Ovary (tissue), 9 donors: ENCODE results near the gene IFI16. TPM values are rescaled to one million over a fixed set of nuclear protein-coding genes. Genes with fewer than 3 reads are reported as not detected.

Experiments
- DNase-seq, 5 donors: peaks; one replicate each; pipeline ENCODE4 v3.0.0-alpha.2; 2019 to 2020
- H3K27ac ChIP-seq, 2 donors: fragments of 200-600 bp; one replicate each; pipeline versions ENCODE4 v1.5.1 to v1.8.0; 2019 to 2022
- H3K27me3 ChIP-seq: fragments of 200-600 bp; one replicate; pipeline ENCODE4 v1.8.0; 2022
- H3K36me3 ChIP-seq: fragments of 200-600 bp; sonication (generic); one replicate; pipeline ENCODE4 v1.5.1; 2019
- H3K4me1 ChIP-seq: one replicate; pipeline ENCODE4 v1.8.1; 2013; ENCODE audit warnings: mild to moderate bottlenecking, moderate library complexity; ENCODE audit not compliant: insufficient read depth
- H3K4me3 ChIP-seq: fragments of 200-600 bp; sonication (generic); one replicate; pipeline ENCODE4 v1.5.1; 2017
- H3K9me3 ChIP-seq, 2 donors: fragments of 200-600 bp in 1 of 2; sonication (generic) in 1 of 2; one replicate each; pipeline versions ENCODE4 v1.5.1 to v1.8.1; 2013 to 2019; ENCODE audit warnings: mild to moderate bottlenecking in 1 of 2, moderate library complexity in 1 of 2
- EP300 ChIP-seq: sonication (generic); formaldehyde crosslinking; IDR thresholded peaks from one replicate; pipeline ENCODE4 v1.6.1; 2017; ENCODE audit warnings: antibody characterized with exemption
- POLR2A ChIP-seq: fragments of 450-650 bp; IDR thresholded peaks from one replicate; pipeline ENCODE4 v1.6.1; 2017; ENCODE audit warnings: antibody characterized with exemption, mild to moderate bottlenecking, moderate library complexity
- WGBS, 3 donors: extraction: QIAGEN DNeasy Blood & Tissue Kit in 1 of 3; methylation state at CpG; one replicate each; pipeline versions ENCODE4 v1.1.5 to v1.1.7; 2013 to 2017; 5-methylcytosine and 5-hydroxymethylcytosine counted together
- intact Hi-C, 4 donors: fragments of 100-400 bp; cut with DNase I; formaldehyde crosslinking; loops; one replicate each; pipeline versions ENCODE4 v1.11.0 to v1.15.1; 2022 to 2023
- polyA plus RNA-seq, 2 donors: library from polyadenylated mRNA; stranded (reverse); fragments of 200-250 nt in 1 of 2; fragments of 350-450 nt in 1 of 2; fragmentation: Illumina TruSeq in 1 of 2; extraction: RNeasy Lipid Tissue Mini Kit (QIAGEN cat#74804) in 1 of 2; gene quantifications; one replicate each; pipeline ENCODE4 v1.2.3, GENCODE V29; 2013 to 2014
- total RNA-seq, 7 donors: library from RNA; depleted of rRNA in 2 of 7; stranded (reverse); fragments of >200 nt in 2 of 7; fragmentation: NEBNext Ultra II Directional in 3 of 7; extraction: Animal tissue kit (Norgen Biotek cat#: 25700) in 3 of 7; gene quantifications; one replicate each; pipeline versions ENCODE4 v1.1.0 to v1.2.4, GENCODE V29; 2016 to 2023
- TF ChIP-seq, protein P1 (sequence below), 3 donors: fragments of 450-650 bp in 2 of 3; fragments of 200-600 bp in 1 of 3; IDR thresholded peaks; one replicate each; pipeline versions ENCODE4 v1.5.1 to v1.8.0; 2016 to 2022; ENCODE audit warnings: antibody characterized with exemption in 3 of 3, mild to moderate bottlenecking in 1 of 3
- donor health status: DM: no; HTN: no; CAD: no; lungs with moderate emphysema.
- donor health status: DM: no; HTN: no; CAD: no.
- donor health status: Bipolar disorder and iron deficiency.
- donor health status: DM: yes; HTN: yes; CAD: no.
- donor health status: DM: no; HTN: no; CAD: no.
- donor health status: DM: yes; HTN: yes; CAD: no.

Gene IFI16
- total and polyA plus RNA-seq, 9 donors: 73.1 to 184 (median 95.4) TPM

DNA sequence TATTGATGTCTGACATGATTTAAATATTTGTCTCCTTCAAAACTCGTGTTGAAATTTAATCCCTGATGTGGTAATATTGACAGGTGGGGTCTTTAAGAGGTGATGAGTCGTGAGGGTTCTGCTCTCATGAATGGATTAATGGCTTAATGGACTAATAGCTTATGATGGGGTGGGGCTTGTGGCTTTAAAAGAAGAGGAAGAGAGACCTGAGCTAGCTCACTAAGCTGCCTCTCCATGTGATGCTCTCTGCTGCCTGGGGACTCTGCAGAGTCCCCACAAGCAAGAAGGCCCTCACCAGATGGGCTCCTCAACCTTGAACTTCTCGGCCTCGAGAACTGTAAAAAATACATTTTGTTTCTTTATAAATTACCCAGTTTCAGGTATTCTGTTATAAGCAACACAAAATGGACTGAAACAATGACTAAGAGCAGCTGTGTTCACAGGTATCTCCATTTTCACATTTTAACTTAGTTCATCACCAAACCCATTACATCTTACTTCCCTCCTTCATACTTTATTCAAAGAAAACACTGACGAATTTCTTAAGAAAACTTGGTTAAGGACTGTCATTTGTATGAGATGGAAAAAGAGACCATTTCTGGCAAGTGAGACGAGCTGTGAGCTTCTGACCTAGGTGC lies 79.0 kb downstream of the IFI16 start:
- DNase-seq: no peak
- WGBS, 3 donors: 67 to 76% (median 74%) methylated on average over 6 of the region's 6 CpGs
- H3K9me3 ChIP-seq: no peaks in the 10 kb centered on the region
- intact Hi-C loops: no loop called here
- TF ChIP-seq, protein P1, sequence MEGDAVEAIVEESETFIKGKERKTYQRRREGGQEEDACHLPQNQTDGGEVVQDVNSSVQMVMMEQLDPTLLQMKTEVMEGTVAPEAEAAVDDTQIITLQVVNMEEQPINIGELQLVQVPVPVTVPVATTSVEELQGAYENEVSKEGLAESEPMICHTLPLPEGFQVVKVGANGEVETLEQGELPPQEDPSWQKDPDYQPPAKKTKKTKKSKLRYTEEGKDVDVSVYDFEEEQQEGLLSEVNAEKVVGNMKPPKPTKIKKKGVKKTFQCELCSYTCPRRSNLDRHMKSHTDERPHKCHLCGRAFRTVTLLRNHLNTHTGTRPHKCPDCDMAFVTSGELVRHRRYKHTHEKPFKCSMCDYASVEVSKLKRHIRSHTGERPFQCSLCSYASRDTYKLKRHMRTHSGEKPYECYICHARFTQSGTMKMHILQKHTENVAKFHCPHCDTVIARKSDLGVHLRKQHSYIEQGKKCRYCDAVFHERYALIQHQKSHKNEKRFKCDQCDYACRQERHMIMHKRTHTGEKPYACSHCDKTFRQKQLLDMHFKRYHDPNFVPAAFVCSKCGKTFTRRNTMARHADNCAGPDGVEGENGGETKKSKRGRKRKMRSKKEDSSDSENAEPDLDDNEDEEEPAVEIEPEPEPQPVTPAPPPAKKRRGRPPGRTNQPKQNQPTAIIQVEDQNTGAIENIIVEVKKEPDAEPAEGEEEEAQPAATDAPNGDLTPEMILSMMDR (IDR thresholded peaks at IDR 0.05): no peak
- TF ChIP-seq EP300 (no peak), POLR2A (no peak)
- no peaks in the 10 kb centered on the region for H3K4me1 ChIP-seq
- no peak overlapping the region for H3K4me3 ChIP-seq
- H3K27ac ChIP-seq: no peak overlapping the region
- no peaks in the 10 kb centered on the region for H3K27me3 ChIP-seq
- H3K36me3 ChIP-seq: no peaks in the 10 kb centered on the region

DNA sequence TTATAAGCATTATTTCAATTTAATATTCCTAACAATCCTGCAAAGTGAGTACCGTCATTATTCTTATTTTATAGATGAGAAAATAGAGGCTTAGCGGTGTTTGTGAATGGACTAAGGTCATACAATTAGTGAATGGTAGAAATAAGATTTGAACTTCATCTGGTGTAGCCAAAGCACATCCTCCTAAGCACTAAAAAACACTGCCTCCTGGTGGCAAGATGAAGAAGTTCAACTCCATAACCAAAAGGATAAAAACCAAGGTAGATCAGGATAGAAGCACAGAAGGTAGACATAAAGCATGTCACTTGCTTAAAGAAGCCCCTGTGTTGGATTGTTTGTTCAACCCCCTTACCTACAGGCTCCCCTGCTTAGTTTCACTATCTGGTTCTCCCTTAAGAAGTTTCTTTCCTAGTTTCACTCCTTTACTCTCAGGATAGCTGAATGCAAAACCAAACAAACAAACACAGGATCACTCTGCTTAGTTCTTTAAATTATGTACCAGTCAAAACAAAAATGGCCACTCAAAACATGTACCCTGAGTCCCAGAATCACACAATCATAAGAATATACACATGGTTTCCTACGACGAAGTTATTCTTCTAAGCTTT lies 79.6 kb downstream of the IFI16 start:
- TF ChIP-seq, protein P1 (IDR thresholded peaks at IDR 0.05): no peak
- TF ChIP-seq POLR2A: no peak
- no peak for TF ChIP-seq EP300
- intact Hi-C loops: no loop called here
- Histone ChIP-seq H3K27ac (no peak overlapping the region), H3K4me1 (no peaks in the 10 kb centered on the region), H3K9me3 (no peaks in the 10 kb centered on the region), H3K4me3 (no peak overlapping the region), H3K27me3 (no peaks in the 10 kb centered on the region), H3K36me3 (no peaks in the 10 kb centered on the region)
- no peak for DNase-seq
- 84 to 88% (median 86%) methylated on average over 4 of the region's 4 CpGs for WGBS, 3 donors

DNA sequence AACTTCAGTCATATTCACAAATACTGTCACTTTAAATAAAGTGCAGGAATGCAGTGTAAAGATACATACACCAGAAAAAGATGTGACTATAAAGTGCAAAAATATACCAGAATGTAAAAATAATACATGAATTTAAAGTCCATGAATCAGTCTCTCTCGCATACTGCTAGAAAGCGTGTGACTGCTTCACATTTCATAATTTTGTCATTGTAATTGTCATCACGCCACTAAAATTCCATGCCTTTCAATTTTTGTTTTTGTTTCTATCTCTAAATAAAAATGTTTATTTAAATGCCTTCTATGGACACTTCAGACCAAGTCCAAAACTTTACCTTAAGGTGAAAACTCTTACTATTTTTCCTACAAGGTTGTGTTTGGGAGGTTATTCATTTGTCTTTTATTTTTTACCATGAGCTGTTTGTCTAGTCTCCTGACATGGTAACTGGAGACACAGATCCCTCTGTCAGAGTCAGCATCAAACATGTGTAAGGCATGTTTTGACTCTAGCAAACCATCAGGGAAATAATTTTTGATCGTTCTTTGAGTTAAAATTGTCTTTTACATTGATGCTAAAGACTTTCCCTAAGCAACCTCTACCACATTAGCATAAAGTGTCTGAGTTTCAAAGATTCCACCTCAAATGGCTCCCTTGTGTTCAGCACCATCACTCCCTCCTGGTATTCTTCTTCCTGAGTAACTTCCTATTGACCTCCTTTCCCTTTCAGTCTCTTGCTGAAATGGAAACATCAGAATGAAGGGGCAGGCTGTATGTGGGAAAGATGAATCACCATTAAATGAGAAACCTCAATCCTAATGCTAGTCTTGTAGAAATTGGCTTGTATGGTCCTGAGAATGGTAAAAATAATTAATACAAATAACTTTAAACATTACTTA lies 80.8 kb downstream of the IFI16 start:
- H3K4me3 ChIP-seq: no peak overlapping the region
- no peak overlapping the region for H3K27ac ChIP-seq
- no peaks in the 10 kb centered on the region for H3K27me3 ChIP-seq
- intact Hi-C loops: no loop called here
- TF ChIP-seq, protein P1 (IDR thresholded peaks at IDR 0.05): no peak
- TF ChIP-seq POLR2A (no peak), EP300 (no peak)
- no peaks in the 10 kb centered on the region for H3K4me1 ChIP-seq
- DNase-seq: no peak
- WGBS, 3 donors: 86 to 88% (median 87%) methylated on average over 4 of the region's 4 CpGs
- H3K36me3 ChIP-seq: no peaks in the 10 kb centered on the region
- H3K9me3 ChIP-seq: no peaks in the 10 kb centered on the region

DNA sequence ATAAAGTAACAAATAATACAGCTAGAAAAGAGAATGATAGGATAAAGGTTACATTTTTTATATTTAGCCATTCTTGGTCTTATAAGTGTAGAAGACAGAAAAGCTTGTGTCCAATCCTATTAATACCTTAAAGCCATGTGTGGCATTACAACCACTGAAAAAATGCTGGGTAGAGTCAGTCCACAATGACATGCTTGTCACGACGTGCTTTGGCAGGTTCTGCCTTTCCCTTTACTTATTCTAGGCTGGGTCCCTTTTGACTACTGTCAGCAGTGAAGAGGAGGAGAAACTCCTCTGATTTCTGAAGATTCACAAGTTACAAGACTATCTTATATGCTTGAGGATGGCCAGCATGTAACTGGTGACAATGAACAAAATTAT lies 81.5 kb downstream of the IFI16 start:
- no peak overlapping the region for H3K4me3 ChIP-seq
- no peaks in the 10 kb centered on the region for H3K27me3 ChIP-seq
- intact Hi-C loops: no loop called here
- no peaks in the 10 kb centered on the region for H3K36me3 ChIP-seq
- no peaks in the 10 kb centered on the region for H3K9me3 ChIP-seq
- no peaks in the 10 kb centered on the region for H3K4me1 ChIP-seq
- H3K27ac ChIP-seq: no peak overlapping the region
- TF ChIP-seq EP300 (no peak), POLR2A (no peak)
- TF ChIP-seq, protein P1 (IDR thresholded peaks at IDR 0.05): no peak
- WGBS, 3 donors: 79 to 86% (median 81%) methylated on average over 2 of the region's 2 CpGs
- no peak for DNase-seq
